Frontal cortex (tissue), 4 donors: ENCODE measurements around the gene SBF2. TPM values are rescaled to one million over a fixed set of nuclear protein-coding genes. Genes with fewer than 3 reads are reported as not detected.
"Not testable (repeated sequence)": the region's sequence is repeated elsewhere in the genome, so short reads cannot be mapped to it uniquely, and the experiment has no call there.

Experiments used
- DNase-seq, 2 donors: peaks; one replicate each; pipeline ENCODE4 v3.0.0; 2012; ENCODE audit warnings: low spot score in 2 of 2
- FAIRE-seq: peaks from 2 replicates; lab custom pipeline; 2012; peaks lifted over from hg19 to GRCh38; lab: Jason Lieb, UNC
- total RNA-seq: library from RNA; depleted of rRNA; stranded (reverse); fragments of >200 nt; gene quantifications from one replicate; pipeline ENCODE4 v1.2.3, GENCODE V29; 2014
- donor health status: control.
- donor health status: control.
- donor health status: control.

The SBF2 gene
- total RNA-seq, 1 donor from 2014 or later: 104 TPM

DNA sequence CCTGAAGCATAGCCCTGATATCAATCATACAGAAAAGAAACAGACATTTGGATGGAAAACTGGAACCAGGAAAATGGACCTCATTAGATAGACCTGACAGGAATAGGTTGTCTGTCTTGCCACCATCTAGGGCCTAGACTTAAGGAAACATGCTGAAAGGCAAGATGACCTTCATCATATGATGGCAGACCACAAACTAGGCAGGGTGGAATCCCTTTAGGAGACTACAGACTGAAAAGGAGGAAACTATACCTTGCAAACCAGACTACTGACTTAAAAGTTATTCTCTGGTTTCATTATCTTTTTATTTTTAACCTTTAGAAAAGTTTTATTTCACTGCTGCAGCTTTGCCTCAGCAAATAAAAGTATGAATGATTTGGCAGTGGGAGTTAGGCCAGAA, 20.3 kb downstream of the SBF2 start:
- DNase-seq (no peak), FAIRE-seq (no peak)

DNA sequence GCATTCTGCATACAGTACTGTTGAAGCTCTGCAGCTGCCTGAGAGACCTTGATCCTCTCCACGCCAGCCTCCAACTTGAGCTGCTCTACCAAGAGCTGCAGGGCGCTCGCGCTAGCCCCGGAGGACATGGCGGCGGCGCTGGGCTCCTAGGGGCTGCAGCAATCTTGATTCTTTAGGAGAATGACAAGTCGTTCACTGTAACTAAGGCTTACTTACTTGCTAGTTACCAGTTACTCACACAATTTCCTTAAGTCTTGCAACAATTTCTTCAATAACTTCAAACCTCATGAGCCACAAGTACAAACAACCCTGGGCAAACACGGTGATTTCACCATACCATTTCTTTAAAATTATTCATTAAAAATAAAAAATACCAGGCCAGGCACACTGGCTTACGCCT, 21.9 kb downstream of the SBF2 start:
- DNase-seq (no peak), FAIRE-seq (no peak)

DNA sequence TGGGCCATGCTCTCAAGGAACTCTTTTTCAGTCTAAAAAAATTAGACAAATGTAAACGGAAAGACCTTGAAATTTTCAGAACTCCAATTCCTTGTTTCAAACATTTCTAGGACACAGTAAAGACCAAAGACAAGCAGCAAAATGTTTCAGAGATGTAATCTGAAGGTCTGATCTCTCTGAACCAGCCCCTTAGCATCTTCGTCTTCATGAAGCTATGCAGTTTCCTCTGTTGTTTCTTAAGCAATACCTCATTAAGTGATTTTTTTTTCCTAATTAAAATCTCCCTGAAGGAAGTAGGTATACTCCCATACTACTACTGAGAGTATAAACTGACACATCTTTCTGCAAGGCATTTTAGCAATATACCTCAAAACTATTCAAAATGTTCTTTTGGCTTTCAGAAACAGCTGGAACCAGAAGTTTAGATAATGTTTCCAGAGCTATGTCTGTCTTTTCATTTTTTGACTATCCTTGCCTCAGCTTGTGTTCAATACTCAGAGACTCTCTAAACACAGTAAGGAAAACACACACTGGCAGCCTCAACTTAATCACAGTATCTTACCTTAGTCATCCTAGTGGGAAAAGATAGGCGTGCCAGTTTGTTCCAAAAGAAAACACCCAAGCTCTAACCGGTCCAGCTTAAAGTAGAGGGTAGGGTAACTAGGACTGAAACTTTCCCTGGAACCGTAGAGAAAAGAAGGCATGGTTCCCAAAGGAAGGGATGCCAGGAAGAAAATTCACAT, 25.1 kb downstream of the SBF2 start:
- no peak for DNase-seq
- no peak for FAIRE-seq

DNA sequence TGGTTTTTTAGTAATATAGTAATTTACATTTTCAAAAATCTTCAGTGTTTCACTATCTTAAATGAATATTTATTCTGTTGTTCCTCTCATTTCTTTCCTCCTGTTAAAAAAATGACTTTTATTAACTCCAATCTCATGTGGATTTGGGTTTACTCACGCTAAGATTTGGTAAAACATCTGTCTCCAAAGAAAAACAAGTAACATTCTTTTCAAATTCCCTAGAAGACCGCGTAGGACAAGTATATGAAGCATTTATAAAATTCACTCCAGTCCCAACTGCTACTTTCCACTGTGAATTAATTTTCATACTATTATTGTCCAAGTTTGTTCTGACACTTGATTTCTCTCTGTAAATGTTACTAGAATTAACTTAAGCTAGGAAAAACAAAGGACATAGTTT, 26.2 kb downstream of the SBF2 start:
- FAIRE-seq: no peak

DNA sequence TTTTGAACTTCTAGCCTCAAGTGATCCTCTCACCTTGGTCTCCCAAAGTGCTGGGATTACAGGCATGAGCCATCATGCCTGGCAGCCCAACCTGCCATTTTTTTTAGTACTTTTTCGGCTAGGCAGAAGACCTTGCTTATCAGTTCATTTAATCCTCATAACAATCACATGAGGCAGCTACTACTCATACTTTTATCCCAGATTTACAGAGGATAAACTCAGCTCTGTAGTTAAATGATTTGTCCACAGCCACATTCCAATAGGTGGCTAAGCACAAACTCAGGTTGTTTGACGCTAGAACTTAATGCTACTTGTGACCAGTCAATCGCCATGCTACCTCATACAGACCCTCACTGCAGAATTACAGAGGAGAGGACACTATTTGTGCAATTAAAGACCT, 28.1 kb downstream of the SBF2 start:
- FAIRE-seq: no peak

More for the DNA sequence above, 26.2 kb downstream of the SBF2 start:
- DNase-seq: no peak

DNA sequence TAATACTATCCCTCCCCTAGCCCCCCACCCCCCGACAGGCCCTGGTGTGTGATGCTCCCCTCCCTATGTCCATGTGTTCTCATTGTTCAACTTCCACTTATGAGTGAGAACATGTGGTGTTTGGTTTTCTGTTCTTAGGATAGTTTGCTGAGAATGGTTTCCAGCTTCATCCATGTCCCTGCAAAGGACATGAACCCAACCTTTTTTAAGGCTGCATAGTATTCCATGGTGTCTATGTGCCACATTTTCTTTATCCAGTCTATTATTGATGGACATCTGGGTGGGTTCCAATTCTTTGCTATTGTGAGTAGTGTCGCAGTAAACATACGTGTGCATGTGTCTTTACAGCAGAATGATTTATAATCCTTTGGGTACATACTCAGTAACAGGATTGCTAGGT, 29.3 kb downstream of the SBF2 start:
- not testable (repeated sequence) for DNase-seq, FAIRE-seq

More for the DNA sequence above, 28.1 kb downstream of the SBF2 start:
- no peak for DNase-seq

DNA sequence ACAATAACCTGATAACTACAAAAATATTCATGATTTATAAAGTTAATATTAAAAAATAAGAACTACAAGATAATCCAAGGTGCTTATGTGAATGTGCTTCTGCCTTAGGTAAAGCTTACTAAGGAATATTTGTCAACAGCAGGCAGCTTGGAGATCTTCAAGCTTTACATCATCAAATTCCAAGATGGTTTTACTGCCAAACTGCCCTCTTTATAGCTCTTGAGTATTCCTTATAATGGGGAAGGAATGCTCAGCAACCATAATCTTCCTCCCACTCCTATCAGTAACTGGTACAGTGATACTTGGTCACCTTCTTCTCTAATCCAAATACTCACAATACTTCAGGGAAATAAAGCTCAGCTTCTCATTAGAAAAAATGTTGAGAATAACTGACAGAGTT, 30.1 kb downstream of the SBF2 start:
- DNase-seq (no peak), FAIRE-seq (no peak)

DNA sequence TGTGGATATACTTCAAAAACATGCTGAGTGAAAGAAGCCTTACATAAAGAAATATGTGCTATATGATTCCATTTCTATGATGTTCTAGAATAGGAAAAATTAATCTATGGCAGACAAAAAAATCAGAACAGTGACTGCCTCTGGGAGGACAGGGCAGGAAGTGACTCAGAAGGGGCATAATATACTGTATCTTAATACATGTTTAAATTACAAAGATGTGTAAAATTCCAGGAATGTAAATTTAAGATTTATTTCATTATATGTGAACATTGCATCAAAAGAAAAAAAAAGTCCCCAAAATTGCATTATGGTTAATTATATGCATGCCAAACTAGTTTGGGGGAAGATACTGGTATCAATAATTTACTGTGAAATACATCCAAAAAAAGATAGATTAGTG, 32.2 kb downstream of the SBF2 start:
- no peak for FAIRE-seq
- no peak for DNase-seq

DNA sequence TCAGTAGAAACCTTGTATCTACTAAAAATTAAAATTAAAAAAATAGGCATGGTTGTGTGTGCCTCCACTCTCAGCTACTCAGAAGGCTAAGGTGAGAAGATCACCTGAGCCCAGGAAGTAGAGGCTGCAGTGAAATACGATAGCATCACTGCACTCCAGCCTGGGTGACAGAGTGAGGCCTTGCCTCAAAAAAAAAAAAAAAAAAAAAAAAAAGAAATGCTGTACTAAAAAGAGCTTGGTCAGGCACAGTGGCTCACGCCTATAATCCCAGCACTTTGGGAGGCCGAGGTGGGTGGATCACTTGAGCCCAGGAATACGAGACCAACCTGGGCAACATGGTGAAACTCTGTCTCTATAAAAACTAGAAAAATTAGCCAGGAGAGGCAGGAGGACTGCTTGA, 36.5 kb downstream of the SBF2 start:
- no peak for DNase-seq

DNA sequence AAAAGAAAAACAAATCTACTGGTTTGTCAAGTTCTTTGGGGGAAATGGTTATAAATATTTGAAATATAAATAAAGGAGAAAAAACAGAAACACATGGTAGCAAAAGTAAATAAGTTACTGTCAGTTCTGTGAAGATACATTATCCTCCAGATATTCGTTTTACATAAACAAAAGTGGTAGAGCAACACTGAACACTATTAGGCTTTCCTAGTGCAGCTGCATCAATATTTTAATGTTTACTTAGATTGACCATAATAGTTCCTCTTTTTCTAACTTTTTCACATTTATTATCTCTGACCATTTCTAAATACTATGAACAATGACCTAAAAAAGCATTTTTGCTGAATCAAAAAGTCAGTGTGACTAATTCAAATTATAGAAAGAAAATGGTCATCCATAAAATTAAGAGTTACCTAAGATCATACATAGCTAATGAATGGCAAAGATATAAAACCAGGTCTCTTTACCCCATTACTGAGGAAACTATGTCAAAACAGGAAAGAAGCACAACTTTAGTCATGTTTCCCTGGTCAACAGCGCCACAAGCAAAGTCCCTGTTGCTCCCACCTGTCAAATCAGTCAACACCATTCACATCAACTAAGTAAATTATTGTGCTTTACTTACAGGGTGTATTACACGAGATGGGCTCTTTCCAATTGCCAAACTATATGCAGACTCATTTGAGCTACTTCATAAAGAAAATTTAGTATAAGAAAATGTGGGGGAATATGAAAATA, 38.5 kb downstream of the SBF2 start:
- no peak for FAIRE-seq

More for the DNA sequence above, 36.5 kb downstream of the SBF2 start:
- no peak for FAIRE-seq

DNA sequence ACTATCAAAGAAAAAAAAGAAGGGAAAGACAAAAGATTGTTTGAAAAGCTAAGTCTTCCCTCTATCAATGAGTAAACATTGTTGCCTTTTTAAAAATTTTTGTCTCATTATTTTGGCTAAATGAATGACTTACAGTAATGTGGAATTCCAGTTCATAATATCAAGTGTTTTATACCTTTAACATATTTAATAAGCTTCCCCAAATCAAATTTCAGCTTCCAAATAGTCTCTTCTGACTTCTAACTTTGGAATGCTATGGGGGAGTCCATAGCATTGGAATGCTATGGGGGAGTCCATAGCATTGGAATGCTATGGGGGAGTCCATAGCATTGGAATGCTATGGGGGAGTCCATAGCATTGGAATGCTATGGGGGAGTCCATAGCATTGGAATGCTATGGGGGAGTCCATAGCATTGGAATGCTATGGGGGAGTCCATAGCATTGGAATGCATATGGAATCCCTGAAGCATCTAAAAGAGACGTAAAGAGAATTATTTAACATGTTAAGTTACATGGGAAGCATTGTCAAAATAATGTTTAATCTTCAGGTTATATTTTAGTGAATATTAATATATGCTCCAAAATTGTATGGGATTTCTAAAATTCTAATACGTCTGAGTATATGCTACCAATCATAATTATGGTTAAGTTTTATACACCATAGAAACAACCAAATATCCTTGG, 44.4 kb downstream of the SBF2 start:
- FAIRE-seq: not testable (repeated sequence)

More for the DNA sequence above, 38.5 kb downstream of the SBF2 start:
- no peak for DNase-seq

DNA sequence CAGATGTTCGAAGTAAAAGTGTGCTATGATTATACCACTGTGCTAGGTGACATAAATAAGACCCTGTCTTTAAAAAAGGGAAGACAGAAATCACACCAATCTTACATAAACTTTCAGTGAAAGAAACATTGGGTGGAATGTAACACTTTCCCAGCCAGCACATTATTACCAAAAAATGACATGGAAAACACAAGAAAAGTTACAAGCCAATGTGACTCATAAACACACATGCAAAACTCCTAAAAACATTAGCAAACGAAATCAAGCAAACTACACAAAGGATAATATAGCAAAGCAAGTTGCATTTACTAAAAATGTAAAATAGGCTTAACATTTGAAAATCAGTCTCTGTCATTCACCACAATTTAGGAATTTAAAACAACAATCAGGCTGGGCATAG, 47.0 kb downstream of the SBF2 start:
- no peak for FAIRE-seq

More for the DNA sequence above, 44.4 kb downstream of the SBF2 start:
- DNase-seq: not testable (repeated sequence)

DNA sequence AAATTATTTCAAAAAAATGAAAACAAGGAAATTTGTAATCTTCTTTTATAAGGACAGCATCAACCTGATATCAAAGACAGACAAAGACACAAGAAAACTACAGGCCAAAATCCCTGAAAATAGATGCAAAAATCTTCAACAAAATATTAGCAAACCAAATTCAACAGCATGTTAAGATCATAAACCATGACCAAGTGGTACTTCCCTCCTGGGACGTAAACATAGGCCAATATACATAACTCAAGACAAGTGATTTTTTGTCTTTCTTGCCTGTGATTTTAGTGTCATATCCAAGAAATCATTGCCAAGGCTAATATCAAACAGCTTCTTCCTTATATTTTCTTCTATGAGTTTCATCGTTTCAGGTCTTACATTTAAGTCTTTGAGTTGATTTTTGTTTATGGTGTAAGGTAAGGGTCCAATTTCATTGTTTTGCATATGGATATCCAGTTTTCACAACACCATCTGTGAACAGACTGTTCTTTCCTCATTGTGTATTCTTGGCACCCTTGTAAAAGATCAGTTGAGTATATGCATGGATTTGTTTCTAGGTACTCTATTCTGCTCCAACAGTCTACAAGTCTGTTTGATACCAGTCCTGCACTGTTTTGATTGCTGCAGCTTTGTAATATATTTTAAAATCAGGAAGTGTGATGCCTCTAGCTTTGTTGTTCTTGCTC, 50.0 kb downstream of the SBF2 start:
- no peak for FAIRE-seq
- DNase-seq: no peak

More for the DNA sequence above, 47.0 kb downstream of the SBF2 start:
- DNase-seq: no peak

DNA sequence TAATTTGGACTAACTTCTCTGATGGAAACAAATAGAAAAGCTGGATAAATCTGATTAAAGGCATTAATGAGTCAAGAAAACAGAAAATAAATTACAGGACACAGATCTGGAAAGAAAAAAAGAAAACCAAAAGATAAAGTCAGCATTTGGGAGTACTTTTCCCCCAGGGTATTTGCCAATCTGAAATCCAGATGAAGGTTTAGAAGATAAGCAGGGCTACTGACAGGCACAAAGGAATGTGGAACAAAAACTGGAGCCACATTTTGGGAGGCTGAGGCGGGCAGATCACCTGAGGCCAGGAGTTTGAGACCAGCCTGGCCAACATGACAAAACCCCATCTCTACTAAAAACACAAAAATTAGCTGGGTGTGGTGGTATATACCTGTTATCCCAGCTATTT, 57.2 kb downstream of the SBF2 start:
- FAIRE-seq (no peak), DNase-seq (no peak)

DNA sequence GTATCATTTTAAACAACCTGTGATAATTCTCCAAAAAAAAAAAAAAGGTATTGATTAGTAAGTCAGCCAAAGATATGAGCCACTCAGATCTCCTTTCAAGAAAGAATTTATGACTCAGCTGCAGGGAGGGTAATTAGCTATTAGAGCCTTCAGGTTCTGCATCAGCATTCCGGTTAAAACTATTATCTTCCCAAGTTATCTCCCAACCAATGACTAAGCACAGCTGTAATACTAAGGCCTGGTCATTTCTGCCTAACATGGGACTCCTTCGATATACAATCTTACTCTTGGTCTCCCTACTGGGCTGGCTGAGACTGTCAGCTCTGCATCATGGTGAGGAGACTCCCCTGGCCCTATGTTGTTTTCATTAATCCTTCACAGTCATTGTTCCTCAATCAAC, 60.4 kb downstream of the SBF2 start:
- DNase-seq (no peak), FAIRE-seq (no peak)

DNA sequence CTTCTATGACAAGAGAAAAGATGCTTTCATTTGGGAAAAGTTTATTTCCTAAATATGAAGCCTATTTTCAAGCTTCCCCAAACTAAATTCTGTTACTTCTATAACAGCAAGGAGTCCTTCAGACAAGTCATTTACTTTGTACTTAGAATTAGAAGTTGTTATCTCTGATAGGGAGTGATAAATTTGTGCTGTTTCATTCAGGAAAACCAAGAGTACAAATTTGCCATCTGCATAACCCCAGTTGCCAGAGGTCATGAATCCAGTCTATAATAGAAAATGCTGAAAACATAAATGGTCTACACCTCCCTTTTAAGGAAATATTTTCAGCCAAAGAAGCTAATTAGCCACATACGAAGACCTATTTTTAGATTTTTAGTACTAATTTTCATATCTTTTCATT, 61.3 kb downstream of the SBF2 start:
- no peak for DNase-seq
- no peak for FAIRE-seq

DNA sequence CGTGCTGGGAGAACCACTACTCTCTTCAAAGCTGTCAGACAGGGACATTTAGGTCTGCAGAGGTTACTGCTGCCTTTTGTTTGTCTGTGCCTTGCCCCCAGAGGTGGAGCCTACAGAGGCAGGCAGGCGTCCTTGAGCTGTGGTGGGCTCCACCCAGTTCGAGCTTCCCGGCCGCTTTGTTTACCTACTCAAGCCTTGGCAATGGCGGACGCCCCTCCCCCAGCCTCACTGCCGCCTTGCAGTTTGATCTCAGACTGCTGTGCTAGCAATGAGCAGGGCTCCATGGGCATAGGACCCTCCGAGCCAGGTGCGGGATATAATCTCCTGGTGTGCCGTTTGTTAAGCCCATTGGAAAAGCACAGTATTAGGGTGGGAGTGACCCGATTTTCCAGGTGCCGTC, 62.2 kb downstream of the SBF2 start:
- FAIRE-seq, DNase-seq: not testable (repeated sequence)

DNA sequence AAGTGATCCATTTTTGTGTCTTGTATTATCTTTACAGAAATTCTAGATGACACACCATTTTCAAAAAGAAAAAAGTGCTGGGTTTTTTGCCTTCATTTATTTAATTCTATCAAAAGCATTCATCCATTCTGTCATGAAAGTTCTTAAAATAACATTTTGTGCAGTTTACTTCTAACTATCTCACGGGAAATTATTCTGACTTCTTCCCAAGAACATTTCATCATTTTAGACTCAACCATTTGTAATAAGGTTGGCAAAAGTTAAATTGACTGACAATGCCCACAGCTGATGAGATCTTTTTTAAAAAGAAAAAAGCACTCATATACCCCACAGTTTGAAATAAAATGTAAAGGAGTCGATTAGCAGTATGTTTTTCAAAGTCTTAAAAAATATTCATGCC, 68.5 kb downstream of the SBF2 start:
- DNase-seq (no peak), FAIRE-seq (no peak)

DNA sequence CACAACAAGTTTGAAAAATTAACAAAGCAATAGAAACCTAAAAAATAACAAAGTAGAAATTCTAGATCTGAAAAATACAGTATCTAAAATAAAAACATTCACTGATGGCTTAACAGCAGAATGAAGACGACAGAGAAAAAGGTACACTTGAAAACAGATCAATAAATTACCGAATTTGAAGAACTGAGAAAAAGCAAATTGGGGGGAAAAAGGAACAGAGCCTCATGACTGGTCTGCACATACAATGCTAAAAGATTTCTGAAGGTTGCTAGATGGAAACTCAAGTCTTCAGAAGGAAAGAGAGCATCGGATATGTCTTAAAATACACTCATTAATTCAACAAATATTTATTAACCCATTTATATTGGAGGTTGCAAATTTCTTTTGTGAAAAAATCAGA, 71.6 kb downstream of the SBF2 start:
- FAIRE-seq: no peak
- DNase-seq: no peak

DNA sequence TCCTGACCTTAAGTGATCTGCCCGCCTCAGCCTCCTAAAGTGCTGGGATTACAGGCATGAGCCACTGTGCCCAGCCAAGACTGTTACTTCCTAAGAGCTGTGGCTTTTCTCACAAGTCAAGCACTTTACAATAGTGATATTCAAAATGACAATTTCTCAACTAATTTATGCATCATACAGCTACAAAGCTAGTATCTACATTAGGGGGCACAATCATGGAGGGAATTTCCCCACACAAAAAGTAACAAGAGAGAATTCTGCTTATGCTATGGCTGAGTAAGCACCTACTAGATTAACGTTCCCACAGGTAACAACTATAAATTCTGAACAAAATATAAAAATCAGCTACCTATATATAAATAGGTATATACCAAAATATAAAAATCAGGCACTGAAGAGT, 72.7 kb downstream of the SBF2 start:
- FAIRE-seq (no peak), DNase-seq (no peak)
